ENCODE data around the gene ASNSD1. TPM values are rescaled to one million over a fixed set of nuclear protein-coding genes. Genes with fewer than 3 reads are reported as not detected.

ASNSD1 gene
- total RNA-seq, 1 experiment from 2014 or later, result 48.5 TPM

GRCh38 chr2:189646521-189646920, 14.7 kb upstream of the ASNSD1 start:
- Mint-ChIP-seq H3K4me3 (no peak overlapping the region), H3K36me3 (ENCODE audit: insufficient read depth in 1 of 3, low read depth in 3 of 3) (no peaks in the 10 kb centered on the region), H3K27me3 (ENCODE audit: low read depth) (no peaks in the 10 kb centered on the region), H3K9me3 (peaks cover 0 to 5% of the 10 kb centered on the region in 2 experiments; a peak in 1 of 5 replicates), H3K27ac (no peak overlapping the region), H3K4me1 (peaks cover 3% of the 10 kb centered on the region in 2 experiments)
- Histone ChIP-seq H3K79me1 (ENCODE audit: insufficient read depth, low read depth, low read length, poor library complexity, severe bottlenecking) (no peaks in the 10 kb centered on the region), H4K91ac (ENCODE audit: insufficient read length, low read depth, low read length) (no peak overlapping the region), H2AK5ac (ENCODE audit: insufficient read length, low read length) (no peak overlapping the region), H4K8ac (replicated peaks; ENCODE audit: insufficient read length, low read depth, low read length) (no peak overlapping the region), H3K27ac (ENCODE audit: insufficient read length, low read depth, low read length) (no peak overlapping the region), H2BK5ac (ENCODE audit: insufficient read length, low read length) (no peak overlapping the region), H2BK12ac (ENCODE audit: insufficient read length, low read depth, low read length) (no peak overlapping the region), H3K18ac (ENCODE audit: insufficient read length, low read depth, low read length) (no peak overlapping the region), H3K14ac (ENCODE audit: insufficient read depth, low read length) (no peak overlapping the region), H3T11ph (ENCODE audit: low read length) (no peak overlapping the region), H3K23me2 (ENCODE audit: insufficient read length, low read depth, low read length, poor library complexity, severe bottlenecking) (no peaks in the 10 kb centered on the region), H3K79me2 (ENCODE audit: insufficient read depth, low read length) (no peaks in the 10 kb centered on the region), H3K9ac (ENCODE audit: extremely low read depth, insufficient read length, low read length) (no peak overlapping the region), H3K9me3 (ENCODE audit: control insufficient read depth, low read depth, low read length) (no peaks in the 10 kb centered on the region), H2BK20ac (ENCODE audit: low read depth, low read length, poor library complexity, severe bottlenecking) (no peak overlapping the region), H2AFZ (ENCODE audit: low read length) (no peak overlapping the region), H2BK15ac (ENCODE audit: low read depth, low read length) (no peak overlapping the region), H2BK120ac (ENCODE audit: low read depth, low read length, poor library complexity, severe bottlenecking) (no peak overlapping the region), H3K56ac (ENCODE audit: insufficient read length, low read depth, low read length) (no peak overlapping the region), H3K27me3 (ENCODE audit: insufficient read depth, low read length) (no peaks in the 10 kb centered on the region), H3K23ac (ENCODE audit: insufficient read length, low read depth, low read length) (no peak overlapping the region), H3K4ac (ENCODE audit: low read depth, low read length) (no peak overlapping the region), H3K4me2 (ENCODE audit: insufficient read depth, insufficient read length, low read length) (no peak overlapping the region), H3K4me1 (ENCODE audit: insufficient read depth, low read length) (no peaks in the 10 kb centered on the region; the same call in 1 of the 2 replicates), H4K20me1 (ENCODE audit: control insufficient read depth, insufficient read depth, insufficient read length) (no peaks in the 10 kb centered on the region), H4K5ac (ENCODE audit: insufficient read length, low read depth, low read length) (no peak overlapping the region)
- TF ChIP-seq, protein P1, sequence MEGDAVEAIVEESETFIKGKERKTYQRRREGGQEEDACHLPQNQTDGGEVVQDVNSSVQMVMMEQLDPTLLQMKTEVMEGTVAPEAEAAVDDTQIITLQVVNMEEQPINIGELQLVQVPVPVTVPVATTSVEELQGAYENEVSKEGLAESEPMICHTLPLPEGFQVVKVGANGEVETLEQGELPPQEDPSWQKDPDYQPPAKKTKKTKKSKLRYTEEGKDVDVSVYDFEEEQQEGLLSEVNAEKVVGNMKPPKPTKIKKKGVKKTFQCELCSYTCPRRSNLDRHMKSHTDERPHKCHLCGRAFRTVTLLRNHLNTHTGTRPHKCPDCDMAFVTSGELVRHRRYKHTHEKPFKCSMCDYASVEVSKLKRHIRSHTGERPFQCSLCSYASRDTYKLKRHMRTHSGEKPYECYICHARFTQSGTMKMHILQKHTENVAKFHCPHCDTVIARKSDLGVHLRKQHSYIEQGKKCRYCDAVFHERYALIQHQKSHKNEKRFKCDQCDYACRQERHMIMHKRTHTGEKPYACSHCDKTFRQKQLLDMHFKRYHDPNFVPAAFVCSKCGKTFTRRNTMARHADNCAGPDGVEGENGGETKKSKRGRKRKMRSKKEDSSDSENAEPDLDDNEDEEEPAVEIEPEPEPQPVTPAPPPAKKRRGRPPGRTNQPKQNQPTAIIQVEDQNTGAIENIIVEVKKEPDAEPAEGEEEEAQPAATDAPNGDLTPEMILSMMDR (conservative IDR thresholded peaks at IDR 0.05), result no peak
- DNase-seq, result no peak

Measured in H9 (cell line).